ENCODE results near the gene RAVER1.
"Not testable (repeated sequence)": the region's sequence is repeated elsewhere in the genome, so short reads cannot be mapped to it uniquely, and the experiment has no call there.

The RAVER1 gene

DNA sequence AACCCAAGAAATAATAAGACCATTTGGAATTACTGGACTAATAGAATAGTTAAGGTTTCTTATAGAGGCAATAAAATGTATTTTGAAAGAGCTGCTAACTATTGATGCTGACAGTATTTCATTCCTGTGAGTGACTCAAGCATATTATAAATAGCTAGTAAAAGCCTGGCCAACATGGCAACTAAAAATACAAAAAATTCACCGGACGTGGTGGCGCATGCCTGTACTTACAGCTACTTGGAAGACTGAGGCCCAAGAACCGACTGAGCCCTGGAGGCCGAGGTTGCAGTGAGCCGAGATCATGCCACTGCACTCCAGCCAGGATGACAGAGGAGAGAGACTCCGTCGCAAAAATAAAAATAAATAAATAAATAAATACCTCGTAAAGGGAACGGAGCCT lies 11.5 kb upstream of the RAVER1 start:
- in situ Hi-C loops (cut with MboI; ENCODE audit: low sequenced_read_pairs), result no loop called here

DNA sequence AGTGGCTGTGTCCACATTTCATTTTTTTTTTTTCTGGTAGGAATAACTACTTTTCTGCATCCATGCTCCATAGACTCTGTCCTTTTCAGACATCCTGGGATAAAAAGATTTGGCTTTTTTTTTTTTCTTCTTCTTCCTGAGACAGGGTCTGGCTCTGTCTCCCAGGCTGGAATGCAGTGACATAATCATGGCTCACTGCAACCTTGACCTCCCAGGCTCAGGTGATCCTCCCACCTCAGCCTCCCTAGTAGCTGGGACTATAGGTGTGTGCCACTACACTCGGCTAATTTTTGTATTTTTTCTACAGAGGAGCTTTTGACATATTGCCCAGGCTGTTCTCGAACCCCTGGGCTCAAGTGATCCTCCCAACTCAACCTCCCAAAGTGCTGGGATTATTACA lies 10.2 kb upstream of the RAVER1 start:
- in situ Hi-C loops (cut with MboI; ENCODE audit: low sequenced_read_pairs), result no loop called here

DNA sequence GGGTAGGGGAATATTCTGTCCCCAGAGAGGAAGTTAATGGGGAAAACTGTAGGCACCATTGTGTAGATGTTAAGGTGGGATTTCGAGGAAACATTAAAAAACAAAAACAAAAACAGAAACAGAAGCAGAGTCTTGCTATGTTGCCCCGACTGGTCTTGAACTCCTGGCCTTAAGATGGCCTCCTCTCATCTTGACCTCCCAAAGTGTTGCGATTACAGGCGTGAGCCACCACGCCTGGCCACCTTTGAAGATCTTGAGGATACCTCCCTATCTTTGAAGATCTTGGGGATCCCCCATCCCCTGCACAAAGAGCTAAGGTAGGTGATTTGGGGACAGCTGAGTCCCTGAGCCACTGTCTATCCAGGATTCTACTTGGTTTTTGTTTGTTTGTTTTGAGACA lies 6.6 kb upstream of the RAVER1 start:
- in situ Hi-C loops (cut with MboI; ENCODE audit: low sequenced_read_pairs), result no loop called here

DNA sequence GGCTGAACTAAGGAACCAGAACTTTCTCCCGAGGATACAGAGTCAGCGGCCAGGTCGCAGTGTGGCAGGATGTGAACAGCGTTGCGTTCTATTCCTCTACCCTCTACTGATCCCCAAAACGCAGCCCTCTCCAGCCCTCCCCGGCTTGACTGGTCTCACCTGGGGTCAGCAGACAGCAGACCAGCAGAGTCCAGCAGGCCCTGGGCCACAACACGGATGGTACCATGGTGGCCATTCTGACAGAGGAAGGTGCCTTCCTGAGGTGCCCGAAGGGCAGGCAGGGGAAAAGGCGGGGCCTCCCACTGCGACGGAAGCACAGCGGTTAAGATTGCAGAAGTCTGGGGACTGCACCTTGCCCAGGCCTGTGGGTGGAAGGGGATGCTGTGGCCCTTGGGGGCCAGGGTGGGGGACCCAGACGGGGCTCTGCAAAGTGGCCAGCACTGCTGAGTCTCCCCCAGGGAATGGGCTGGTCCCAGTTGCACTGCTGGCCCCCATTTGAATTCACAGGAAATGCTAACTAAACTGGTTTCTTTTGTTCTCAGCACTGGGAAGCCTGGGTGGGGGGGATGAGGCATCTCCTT lies 6.1 kb upstream of the RAVER1 start, which contains the start of gene ICAM3:
ICAM3 (minus strand) TSS at position 245 of the 581 bp plus-strand sequence; CDS start at position 235, 10 bp downstream.
- in situ Hi-C loops (cut with MboI; ENCODE audit: low sequenced_read_pairs), result no loop called here

DNA sequence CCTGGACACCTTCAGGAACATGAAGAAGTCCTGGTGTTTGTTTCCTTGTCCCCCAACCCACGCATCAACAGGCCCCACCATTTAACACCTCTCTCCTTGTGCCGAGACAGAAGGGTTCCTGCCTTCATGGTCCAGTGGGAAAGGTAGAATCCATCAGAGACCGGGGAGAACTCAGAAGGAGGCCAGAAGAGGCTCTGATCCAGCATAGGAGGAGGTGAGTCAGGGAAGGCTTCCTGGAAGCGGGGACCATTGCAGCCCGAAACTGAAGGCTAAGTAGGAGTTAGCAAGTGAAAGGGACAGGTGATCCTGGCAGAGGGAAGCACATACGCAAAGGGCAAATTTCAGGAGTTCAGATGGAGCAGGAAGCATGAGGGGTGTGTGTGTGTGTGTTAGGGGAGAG lies 5.6 kb upstream of the RAVER1 start:
- in situ Hi-C loops (cut with MboI; ENCODE audit: low sequenced_read_pairs), result no loop called here

DNA sequence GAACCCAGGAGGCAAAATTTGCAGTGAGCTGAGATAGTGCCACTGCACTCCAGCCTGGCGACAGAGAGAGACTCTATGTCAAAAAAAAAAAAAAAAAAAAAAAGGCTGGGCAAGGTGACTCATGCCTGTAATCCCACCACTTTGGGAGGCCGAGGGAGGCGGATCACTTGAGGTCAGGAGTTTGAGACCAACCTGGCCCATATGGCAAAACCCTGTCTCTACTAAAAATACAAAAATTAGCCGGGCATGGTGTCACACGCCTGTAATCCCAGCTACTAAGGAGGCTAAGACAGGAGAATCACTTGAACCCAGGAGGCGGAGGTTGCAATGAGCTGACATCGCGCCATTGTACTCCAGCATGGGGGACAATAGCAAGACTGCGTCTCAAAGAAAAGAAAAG lies 3.4 kb upstream of the RAVER1 start:
- in situ Hi-C loops (cut with MboI; ENCODE audit: low sequenced_read_pairs), result not testable (repeated sequence)

DNA sequence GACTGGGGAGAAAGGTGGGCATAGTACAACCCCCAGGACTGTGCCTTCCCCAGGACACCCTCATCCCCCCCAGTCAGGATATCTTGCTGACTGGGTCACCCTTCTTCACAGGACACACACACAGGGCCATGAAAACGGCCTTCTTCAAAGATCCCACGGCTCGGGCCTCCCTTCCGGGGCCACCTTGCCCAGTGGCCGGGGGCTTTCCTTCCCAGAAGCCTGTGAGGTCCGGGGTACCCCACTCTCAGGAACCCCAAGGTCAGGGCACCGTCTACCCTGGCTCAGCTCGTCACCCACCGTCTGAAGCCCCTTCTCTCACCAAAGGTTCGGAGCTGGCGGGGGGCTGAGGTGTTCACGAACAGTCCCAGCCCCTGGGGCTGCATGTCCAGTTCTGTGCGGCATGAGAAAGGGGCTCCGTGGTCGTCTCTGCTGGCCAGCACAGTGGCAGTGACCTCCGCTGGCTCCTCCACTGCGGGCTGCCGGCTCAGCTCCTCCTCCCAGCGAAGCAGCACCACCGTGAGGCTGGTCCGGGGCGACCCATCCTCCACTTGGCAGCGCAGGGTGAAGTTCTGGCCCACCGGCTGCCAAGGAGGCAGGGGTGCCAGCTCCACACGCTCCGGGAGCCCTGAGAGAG lies 2.1 kb upstream of the RAVER1 start:
- in situ Hi-C loops (cut with MboI; ENCODE audit: low sequenced_read_pairs), result no loop called here

DNA sequence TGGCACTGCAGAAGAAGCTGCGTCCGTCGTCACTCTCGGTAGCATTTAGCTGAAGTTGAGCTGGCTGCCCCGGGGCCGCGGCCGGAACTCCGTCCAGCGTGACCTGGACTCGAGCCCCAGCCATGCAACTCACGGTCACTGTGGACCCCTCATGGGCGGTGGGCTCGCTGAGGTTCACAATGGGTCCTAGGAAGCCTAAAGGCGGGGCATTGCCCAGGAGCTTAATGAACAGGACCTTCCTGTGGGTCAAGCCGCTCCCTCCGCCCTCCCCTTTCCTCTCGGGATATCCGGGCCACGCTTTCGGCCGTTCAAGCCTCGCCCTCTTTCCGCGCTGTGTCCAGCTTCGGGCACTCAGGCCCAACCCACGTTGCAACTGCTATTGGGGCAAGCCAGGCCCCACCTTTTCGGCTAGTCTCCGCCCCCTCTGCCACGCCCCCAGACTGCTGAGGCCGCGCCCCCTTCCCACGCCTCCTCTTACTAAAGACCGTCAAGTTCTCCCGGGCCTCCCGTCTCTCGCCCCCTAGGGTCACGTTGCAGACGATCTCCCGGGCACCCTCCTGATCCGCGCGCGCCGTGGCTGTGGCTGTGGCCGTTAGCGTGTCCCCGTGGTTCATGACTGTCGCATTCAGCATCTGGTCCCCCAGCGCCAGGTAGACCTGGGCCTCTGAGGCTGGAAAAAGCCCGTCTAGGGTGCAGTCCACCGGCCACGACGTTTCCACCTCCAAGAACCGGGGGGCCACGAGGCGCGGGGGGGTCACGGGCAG lies 1.4 kb upstream of the RAVER1 start:
- in situ Hi-C loops (cut with MboI; ENCODE audit: low sequenced_read_pairs), result no loop called here

DNA sequence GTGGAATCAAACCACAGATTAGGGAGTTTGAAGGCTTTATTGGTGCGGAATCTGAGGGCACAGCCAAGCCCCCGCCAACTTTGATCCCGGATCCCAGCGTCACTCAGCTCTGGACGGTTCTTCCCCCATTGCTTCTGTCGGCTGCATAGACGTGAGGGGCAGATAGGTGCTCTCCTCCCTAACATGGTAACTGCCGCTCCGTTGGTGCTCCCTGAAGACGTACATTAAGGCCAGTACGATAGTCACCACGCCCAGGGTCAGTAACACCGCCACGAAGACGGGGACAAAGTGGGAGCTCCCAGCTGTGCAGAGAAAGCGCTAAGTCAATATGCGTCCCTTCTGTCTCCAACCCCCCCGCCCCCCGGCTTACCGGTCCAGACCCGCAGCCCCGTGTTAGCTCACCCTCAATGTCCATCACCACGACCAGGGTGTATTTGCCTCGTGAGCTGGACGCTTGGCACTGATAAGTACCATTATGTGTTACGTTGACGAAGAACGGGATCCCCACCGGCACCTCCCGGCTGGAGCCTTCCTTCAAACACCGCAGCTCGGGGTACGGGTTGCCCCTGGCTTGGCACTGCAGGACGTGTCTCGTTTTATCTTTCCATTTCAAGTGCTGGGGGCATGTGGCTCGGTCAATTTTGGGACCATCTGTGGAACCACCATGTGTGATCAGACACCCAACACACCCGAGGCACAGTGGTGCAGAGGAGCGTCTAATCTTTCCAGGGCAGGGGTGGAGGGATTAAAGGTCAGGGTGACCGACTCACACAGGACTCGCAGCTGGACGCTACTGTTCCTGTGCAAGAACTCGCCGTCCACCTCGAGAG lies 644 bp upstream of the RAVER1 start:
- in situ Hi-C loops (cut with MboI; ENCODE audit: low sequenced_read_pairs), result no loop called here

DNA sequence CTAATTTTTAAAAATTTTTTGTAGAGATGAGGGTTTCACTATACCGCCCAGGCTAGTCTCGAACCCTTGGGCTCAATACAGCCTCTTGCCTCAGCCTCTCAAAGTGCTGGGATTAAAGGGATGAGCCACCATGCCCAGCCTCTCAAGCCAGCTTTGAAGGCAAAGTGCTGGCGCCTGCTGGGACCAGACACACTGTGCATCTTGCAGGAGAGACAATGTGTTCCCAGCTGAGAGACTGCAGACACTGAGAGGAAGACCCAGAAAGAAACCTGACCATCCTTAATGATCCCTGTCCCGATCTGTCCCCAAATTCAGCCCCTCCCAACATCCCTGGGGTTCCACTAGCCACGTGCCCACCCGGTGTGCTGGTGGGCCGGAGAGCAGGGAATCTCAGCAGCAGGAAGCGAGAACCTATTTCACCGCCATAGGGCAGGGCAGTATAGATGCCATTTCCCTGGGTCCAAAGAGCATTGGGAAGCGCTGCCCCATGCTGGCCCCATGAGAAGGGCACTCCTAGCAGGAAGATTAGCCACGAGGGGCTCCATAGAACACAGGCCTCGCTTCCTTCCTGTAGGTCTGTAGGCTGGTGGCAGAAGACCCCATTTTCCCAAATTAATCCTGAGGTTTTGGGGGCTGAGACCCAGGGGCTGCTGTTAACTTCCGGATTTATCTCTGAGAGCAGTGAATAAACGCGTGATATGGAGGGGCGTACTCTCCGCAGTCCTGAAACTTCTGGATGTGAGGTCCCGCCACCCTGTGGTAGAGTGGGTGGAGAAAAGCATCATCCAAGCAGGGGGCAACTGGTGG lies 968 bp downstream of the RAVER1 start:
- in situ Hi-C loops (cut with MboI; ENCODE audit: low sequenced_read_pairs), result no loop called here

DNA sequence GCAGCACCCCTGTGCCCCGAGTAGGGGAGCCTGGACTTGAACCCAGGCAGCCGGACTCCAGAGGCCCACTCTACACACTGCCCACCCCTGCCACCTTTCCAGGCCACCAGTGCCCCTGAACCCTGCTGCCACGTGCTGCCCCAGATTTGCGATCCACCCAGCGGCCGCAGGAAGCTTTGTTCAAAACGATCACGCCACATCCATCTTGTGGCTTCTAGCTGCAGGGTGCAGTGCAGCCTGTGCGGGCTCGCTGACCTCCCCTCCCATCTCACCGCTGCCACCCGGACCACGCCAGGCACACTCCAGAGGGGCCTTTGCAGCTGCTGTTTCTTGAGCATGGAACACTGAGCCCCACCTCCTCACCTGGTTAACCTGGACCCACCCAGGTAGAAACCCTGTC lies 3.8 kb downstream of the RAVER1 start:
- in situ Hi-C loops (cut with MboI; ENCODE audit: low sequenced_read_pairs), result no loop called here

DNA sequence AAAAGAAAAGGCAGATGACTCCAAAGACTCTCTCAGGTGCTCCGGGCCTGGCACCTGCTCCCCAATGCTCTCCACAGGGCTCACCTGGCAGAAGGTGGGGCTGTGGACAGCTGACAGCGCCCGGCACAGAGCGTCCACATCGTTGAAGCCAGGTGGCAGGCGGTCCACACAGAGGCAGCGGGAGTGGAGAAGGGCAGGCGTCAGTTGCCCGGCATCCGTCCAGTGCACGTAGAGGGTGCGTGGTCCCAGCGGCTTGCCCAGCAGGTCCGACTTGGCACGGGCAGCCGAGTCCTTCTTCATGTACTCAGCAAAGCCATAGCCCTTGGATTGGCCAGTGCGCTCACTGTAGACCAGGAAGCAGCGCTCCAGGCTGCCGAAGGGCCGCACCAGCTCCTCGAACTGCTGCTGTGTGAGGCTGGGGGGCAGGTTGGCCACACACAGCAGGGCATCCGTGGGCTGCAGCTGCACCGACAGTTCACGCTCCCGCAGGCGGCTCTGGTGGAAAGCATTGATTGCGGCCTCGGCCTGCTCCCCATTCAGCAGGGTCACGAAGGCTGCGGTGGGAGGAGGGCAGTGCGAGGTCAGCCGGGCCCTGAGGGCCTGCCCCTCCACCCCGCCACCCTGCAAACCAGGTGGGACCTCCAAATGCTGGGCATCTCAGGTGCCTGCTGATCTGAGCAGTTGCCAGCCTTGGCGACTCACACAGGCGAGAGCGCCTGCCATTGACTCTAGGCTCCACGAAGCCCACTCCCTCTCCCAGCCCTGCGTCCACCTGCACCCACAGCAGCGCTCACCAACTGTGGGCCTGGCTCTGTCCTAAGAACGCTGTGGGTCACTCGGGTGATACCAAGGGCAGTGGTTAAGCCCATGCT lies 4.5 kb downstream of the RAVER1 start:
- in situ Hi-C loops (cut with MboI; ENCODE audit: low sequenced_read_pairs), result no loop called here

DNA sequence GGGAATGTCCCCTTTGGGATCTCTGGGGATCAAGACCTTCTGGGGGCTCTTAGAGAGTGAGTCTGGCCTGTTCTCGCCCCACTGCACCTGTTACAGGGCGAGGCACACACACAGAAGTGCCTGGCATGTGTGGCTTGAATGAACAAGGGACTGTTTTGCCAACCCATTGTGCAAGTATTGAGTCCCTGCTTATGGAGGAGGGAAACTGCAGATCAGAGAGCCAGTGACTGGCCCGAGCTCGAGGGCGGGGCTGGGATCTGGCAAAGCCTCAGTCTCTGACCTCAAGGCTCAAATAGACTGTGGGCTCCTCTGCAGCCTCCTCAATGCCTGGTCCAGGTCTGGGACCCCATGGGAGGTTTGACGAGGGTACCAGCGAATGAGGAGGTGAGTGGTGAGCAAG lies 5.5 kb downstream of the RAVER1 start:
- in situ Hi-C loops (cut with MboI; ENCODE audit: low sequenced_read_pairs), result no loop called here

DNA sequence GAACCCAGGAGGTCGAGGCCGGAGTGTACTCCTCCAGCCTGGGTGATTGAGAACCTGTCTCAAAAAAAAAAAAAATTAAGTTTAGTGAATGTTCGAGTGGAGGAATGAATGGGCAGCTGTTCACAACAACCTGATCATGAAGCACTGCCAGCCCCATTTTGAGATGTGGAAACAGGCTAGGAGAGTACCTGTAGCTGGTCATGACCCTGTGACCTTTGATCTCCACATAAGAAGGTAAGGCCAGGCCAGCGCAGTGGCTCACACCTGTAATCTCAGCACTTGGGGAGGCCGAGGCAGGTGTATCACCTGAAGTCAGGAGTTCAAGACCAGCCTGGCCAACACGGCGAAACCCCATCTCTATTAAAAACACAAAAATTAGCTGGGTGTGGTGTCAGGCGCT lies 7.6 kb downstream of the RAVER1 start:
- in situ Hi-C loops (cut with MboI; ENCODE audit: low sequenced_read_pairs), result no loop called here

DNA sequence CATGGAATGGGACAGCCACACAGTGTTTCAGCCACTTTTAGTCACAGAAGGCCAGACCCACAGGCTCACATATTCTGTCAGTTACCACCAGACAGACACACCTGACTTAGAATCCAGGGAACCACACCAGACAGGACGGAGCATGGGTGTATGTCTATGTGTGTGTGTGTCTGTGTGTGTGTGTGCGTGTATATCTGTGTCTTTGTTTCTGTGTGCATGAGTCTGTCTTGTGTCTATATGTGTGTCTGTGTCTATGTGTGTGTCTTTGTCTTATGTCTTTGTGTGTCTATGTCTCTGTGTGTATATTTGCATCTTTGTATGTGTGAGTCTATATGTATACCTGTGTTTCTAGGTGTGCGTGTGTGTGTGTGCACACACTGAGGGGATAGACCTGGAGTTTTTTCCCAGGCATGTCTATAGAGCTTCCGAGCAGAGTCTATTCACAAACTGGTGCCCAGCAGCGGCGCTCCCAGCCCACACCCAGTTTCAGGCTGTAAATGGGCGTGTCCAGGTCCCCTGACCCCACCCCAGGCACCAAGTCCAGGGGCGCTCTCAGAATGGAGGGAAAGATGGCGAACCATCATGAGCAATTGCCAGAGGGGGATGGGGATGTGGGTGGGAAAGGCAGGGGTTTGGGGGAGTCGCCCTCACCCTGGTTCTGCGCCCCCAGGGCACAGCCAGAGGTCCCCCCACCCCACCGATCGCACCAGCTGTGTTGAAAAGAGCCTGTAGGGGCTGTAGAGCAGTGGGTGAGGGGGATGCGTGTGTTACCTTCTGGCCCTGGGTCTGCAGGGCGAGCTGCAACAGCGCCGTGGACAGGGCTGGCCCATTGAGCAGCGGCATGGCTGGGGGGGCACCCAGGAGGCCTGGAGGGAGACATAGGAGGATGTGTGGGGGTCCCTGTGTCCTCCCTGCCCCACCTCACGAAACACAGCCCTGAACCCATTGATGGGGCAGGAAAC lies 11.2 kb downstream of the RAVER1 start:
- in situ Hi-C loops (cut with MboI; ENCODE audit: low sequenced_read_pairs), result no loop called here

DNA sequence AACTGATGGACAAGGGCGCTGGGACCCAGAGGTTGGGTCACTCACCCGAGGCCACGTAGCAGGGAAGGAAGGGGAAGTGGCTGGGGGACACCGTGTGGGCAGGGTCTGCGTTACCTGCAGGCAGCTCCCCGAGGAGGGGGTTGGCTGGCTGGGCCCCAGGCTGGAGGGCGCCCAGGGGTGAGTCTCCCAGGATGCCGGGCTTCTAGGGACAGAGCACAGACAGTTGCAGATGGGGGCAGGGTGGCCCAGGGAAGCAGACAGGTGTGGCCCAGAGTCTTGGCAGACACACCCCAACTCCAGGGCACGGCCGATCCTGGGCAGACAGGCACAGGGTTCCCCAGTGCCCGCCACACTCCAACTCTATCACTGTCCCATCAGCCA lies 11.9 kb downstream of the RAVER1 start:
- in situ Hi-C loops (cut with MboI; ENCODE audit: low sequenced_read_pairs), result no loop called here

DNA sequence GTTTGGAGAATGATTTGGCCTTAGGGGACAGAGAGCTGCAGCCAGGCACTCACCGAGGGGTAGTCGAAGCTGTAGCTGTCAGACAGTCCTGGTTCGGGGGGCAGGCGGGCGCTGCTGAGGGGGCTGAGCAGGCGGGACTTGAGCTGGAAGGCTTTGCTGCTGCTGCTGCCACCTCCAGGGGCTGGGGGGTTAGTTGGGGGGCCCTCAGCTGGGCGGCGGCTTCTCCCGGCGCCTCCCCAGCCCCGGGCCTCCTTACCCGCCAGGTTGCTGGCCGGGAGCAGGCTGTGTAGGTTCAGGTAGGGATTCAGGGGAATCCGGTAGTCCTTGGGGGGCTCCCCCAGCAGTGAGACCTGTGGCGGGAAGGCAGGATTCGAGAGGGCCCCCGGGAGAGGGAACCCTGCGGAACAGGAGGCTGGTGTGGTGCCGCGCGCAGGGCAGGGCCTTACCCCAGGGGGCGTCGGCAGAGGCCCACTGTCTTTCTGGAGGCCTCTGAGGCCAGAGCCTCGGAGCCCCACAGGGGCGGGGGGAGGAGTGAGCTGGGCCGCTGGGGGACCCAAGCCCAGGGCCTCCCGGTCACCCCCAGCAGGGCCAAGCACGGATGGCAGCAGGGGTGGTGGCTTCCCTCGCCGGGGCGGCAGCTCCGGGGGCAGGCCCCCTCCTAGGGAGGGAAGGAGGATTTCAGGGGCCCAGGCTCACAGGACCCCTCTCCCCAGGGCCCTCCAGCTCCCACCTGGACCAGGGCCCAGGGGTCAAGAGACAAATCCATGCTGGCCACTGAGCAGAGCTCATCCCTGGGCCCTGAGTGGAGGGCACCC lies 12.5 kb downstream of the RAVER1 start:
- in situ Hi-C loops (cut with MboI; ENCODE audit: low sequenced_read_pairs), result no loop called here

Measured in HL-60/S4 (cell line).